ENCODE measurements around the gene TSNAXIP1. TPM values are rescaled to one million over a fixed set of nuclear protein-coding genes. Genes with fewer than 3 reads are reported as not detected.

The TSNAXIP1 gene
- total RNA-seq, 4 donors from 2014 or later, result 0.89 to 2.4 (median 1.6) TPM

DNA sequence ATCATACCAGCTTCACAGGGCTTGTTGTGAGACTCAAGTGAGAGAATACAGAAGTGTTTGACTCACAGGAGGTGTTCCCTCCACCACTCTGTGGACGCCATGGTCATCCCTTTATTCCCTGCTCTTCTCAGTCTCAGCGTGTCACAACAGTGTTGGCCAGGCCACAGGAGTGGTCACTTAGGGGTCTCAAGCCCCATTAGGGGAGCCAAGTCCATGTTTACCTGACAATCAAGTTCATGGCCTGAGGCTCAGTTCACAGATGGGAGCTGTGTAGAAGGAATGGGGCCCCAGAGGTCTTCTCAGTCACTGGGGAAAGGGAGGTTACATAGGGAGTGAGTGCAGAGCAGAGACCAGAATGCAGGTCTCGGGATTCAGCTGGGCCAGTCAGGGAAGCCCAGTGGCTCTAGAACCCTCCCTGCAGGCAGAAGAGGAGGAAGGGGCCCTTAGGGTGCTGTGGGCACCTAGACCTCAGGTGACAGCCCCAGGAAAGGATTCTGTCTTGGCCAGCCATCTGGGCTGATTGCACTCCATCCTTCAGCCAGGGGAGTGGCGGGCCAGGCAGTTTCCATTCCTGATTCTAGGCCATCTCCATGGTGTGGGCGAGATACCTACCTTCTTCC, 50.3 kb downstream of the TSNAXIP1 start:
- Histone ChIP-seq H3K27me3 (no peaks in the 10 kb centered on the region), H3K9me3 (no peaks in the 10 kb centered on the region), H3K27ac (peak overlapping the region in 3 of 4 donors; percentile 56 to 84 (median 75)), H3K4me1 (peaks cover 0 to 65% (median 30%) of the 10 kb centered on the region in 3 donors), H3K4me3 (no peak overlapping the region), H3K36me3 (peaks cover 0 to 9% of the 10 kb centered on the region in 2 donors)
- WGBS, 2 donors (ENCODE audit: low coverage in 1 of 2), result 76 to 85% methylated on average over 4 to 5 of the region's 5 CpGs
- TF ChIP-seq POLR2A (IDR thresholded peaks at IDR 0.05) (no peak), POLR2AphosphoS5 (IDR thresholded peaks at IDR 0.05) (no peak), EP300 (IDR thresholded peaks at IDR 0.05) (no peak)
- TF ChIP-seq, protein P1, sequence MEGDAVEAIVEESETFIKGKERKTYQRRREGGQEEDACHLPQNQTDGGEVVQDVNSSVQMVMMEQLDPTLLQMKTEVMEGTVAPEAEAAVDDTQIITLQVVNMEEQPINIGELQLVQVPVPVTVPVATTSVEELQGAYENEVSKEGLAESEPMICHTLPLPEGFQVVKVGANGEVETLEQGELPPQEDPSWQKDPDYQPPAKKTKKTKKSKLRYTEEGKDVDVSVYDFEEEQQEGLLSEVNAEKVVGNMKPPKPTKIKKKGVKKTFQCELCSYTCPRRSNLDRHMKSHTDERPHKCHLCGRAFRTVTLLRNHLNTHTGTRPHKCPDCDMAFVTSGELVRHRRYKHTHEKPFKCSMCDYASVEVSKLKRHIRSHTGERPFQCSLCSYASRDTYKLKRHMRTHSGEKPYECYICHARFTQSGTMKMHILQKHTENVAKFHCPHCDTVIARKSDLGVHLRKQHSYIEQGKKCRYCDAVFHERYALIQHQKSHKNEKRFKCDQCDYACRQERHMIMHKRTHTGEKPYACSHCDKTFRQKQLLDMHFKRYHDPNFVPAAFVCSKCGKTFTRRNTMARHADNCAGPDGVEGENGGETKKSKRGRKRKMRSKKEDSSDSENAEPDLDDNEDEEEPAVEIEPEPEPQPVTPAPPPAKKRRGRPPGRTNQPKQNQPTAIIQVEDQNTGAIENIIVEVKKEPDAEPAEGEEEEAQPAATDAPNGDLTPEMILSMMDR (IDR thresholded peaks at IDR 0.05), result no peak
- no peak for ATAC-seq

DNA sequence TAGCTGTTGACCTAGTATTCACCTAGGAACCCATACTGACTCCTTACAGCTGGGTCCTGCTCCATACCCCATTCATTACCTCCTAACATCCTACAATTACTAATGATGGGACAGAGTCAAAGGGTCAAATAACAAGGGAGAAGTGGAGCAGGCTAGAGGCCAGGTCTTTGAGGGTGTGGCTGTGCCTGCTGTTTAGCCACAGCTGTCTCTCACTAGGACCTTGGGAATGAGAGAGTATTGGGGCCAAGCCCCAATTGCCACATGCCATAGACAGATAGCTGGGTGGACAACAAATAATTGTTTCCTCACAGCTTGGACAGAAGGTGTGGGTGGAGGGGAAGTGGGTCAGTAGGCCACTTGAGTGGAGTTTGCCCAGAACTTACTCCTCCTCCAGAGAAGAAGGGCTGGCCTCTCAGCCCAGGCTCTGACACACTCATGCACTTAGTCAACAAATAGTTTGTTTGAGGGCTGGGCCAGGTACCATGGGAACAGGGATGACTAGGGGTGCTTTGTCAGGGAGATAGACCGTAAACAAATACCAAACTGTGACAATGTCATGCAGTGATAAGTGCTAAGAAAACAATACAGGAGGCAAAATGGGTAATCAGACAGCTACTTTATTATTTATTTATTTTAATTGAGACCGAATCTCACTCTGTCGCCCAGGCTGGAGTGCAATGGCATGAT, 51.0 kb downstream of the TSNAXIP1 start:
- Histone ChIP-seq H3K36me3 (peaks cover 0 to 9% of the 10 kb centered on the region in 2 donors), H3K4me1 (peaks cover 0 to 72% (median 34%) of the 10 kb centered on the region in 3 donors), H3K9me3 (no peaks in the 10 kb centered on the region), H3K27ac (peak overlapping the region in 3 of 4 donors; percentile 56 to 84 (median 75)), H3K27me3 (no peaks in the 10 kb centered on the region), H3K4me3 (no peak overlapping the region)
- WGBS, 2 donors (ENCODE audit: low coverage in 1 of 2), result 19 to 31% methylated on average over 3 of the region's 3 CpGs
- peak; percentile 94 for ATAC-seq
- TF ChIP-seq POLR2AphosphoS5 (IDR thresholded peaks at IDR 0.05) (peak; percentile 61), EP300 (IDR thresholded peaks at IDR 0.05) (no peak)
- TF ChIP-seq, protein P1 (IDR thresholded peaks at IDR 0.05), result no peak

DNA sequence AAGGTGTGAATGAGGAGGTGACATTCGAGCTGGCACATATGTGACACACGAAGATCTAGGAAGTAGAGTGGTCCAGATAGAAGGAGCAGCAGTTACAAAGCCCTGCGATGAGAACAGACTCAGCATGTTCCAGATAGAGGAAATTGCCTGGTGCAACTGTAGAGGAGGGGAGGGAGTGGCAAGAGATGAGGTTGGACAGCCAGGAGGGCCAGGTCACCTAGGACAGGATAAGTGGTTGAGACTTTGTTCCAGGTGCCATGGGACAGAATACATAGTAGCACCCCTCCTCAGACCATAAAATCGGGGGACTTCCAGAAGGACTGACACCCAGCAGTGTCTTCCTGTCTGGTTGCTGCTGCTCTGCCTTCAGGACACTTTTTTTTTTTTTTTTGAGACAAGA, 51.8 kb downstream of the TSNAXIP1 start:
- TF ChIP-seq POLR2AphosphoS5 (IDR thresholded peaks at IDR 0.05) (no peak), EP300 (IDR thresholded peaks at IDR 0.05) (no peak), POLR2A (IDR thresholded peaks at IDR 0.05) (no peak)
- TF ChIP-seq, protein P1 (IDR thresholded peaks at IDR 0.05), result no peak
- peaks cover 0 to 80% (median 38%) of the 10 kb centered on the region in 3 donors for H3K4me1 ChIP-seq
- H3K9me3 ChIP-seq, result no peaks in the 10 kb centered on the region
- H3K27me3 ChIP-seq, result no peaks in the 10 kb centered on the region
- no peak for ATAC-seq
- peaks cover 0 to 9% of the 10 kb centered on the region in 2 donors for H3K36me3 ChIP-seq
- no peak overlapping the region for H3K4me3 ChIP-seq
- peak overlapping the region; percentile 22 to 84 (median 66) for H3K27ac ChIP-seq
- WGBS, 2 donors (ENCODE audit: low coverage in 1 of 2), result 57 to 76% methylated on average over 3 to 4 of the region's 4 CpGs

DNA sequence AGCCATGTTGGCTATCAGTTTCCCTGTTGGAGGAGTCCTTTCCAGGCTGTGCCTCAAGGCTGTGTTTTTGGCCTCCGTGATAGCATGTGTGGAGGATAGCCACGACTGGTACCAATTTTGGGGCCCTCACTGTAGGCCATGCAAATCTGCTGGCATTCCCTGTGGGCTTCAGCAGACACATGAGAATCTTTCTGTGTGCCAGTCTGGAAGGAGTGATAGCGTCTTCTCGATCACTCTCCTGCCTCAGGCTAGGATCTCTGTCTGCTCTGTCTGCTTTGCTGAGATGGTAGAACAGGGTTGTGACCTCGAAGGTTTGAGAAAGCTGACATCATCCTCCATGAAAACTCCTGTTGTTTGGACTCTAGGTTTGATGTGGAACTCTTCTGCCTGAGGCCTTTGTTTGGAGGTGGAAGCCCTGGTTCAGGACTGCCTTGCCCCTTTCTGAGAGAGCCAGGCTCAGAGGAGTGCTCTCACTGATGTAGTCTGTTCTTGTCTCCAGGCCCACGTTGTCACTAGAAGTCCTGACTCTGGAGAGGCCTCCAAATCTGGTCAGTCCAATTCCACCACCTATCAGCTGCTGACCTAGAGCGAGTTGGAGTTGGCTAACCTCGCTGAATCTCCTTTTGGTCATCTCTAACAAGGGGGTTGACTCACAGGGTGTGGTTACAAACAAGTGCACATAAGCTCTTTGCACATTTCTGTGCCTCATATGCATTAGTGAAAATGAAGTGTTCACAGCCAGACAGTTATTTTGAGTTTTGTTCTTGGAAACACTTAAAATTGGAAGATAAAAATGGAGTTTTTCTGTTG, 54.1 kb downstream of the TSNAXIP1 start:
- H3K36me3 ChIP-seq, result peaks cover 0 to 17% of the 10 kb centered on the region in 2 donors
- 58 to 85% methylated on average over 2 to 4 of the region's 8 CpGs for WGBS, 2 donors (ENCODE audit: low coverage in 1 of 2)
- ATAC-seq, result peak; percentile 30
- H3K4me3 ChIP-seq, result no peak overlapping the region
- TF ChIP-seq EP300 (IDR thresholded peaks at IDR 0.05) (no peak), POLR2A (IDR thresholded peaks at IDR 0.05) (no peak), POLR2AphosphoS5 (IDR thresholded peaks at IDR 0.05) (peak; percentile 15)
- TF ChIP-seq, protein P1 (IDR thresholded peaks at IDR 0.05), result no peak
- H3K9me3 ChIP-seq, result no peaks in the 10 kb centered on the region
- H3K27ac ChIP-seq, result peak overlapping the region in 3 of 4 donors; percentile 83 to 90 (median 86)
- no peaks in the 10 kb centered on the region for H3K27me3 ChIP-seq
- H3K4me1 ChIP-seq, result peaks cover 2 to 88% (median 45%) of the 10 kb centered on the region in 3 donors
